SK-N-DZ (cell line): ENCODE measurements around the gene MAGEA9B.
"Not testable (repeated sequence)": the region's sequence is repeated elsewhere in the genome, so short reads cannot be mapped to it uniquely, and the experiment has no call there.

Experiments used
- DNase-seq: peaks from one replicate; pipeline ENCODE4 v3.0.0-alpha.2; 2015; ENCODE audit warnings: low spot score

MAGEA9B gene

GRCh38 chrX:149572743-149573142 lies 14.5 kb downstream of the MAGEA9B start:
- no peak for DNase-seq

- peak; percentile 15 for DNase-seq
These were observed 15.5 kb downstream of the MAGEA9B start for GRCh38 chrX:149571770-149572169.

- no peak for DNase-seq
These were observed 16.6 kb downstream of the MAGEA9B start for GRCh38 chrX:149570668-149571067.

- DNase-seq: no peak
These were observed 17.5 kb downstream of the MAGEA9B start for GRCh38 chrX:149569770-149570169.

- DNase-seq: no peak
These were observed 18.5 kb downstream of the MAGEA9B start for GRCh38 chrX:149568701-149569296.

- DNase-seq: no peak
These were observed 19.4 kb downstream of the MAGEA9B start for GRCh38 chrX:149567621-149568417.

GRCh38 chrX:149563359-149563758 lies 23.9 kb downstream of the MAGEA9B start:
- no peak for DNase-seq

GRCh38 chrX:149555251-149555650 lies 32.0 kb downstream of the MAGEA9B start:
- not testable (repeated sequence) for DNase-seq

- not testable (repeated sequence) for DNase-seq
These were observed 35.4 kb downstream of the MAGEA9B start for GRCh38 chrX:149551939-149552248.

GRCh38 chrX:149551245-149551938 lies 35.9 kb downstream of the MAGEA9B start:
- not testable (repeated sequence) for DNase-seq

GRCh38 chrX:149550454-149550853 lies 36.8 kb downstream of the MAGEA9B start:
- not testable (repeated sequence) for DNase-seq

- DNase-seq: not testable (repeated sequence)
These were observed 37.6 kb downstream of the MAGEA9B start, which contains the start of gene HSFX3 for GRCh38 chrX:149549701-149550100. Gene HSFX3 (minus strand): TSS chrX:149549924. CDS start chrX:149549852, 72 bp downstream.

- DNase-seq: not testable (repeated sequence)
These were observed 39.5 kb downstream of the MAGEA9B start for GRCh38 chrX:149547782-149548181.

- DNase-seq: not testable (repeated sequence)
These were observed 40.3 kb downstream of the MAGEA9B start for GRCh38 chrX:149546962-149547361.

GRCh38 chrX:149545545-149546543 lies 41.4 kb downstream of the MAGEA9B start:
- not testable (repeated sequence) for DNase-seq

- no peak for DNase-seq
These were observed 45.7 kb downstream of the MAGEA9B start for GRCh38 chrX:149541521-149542047.

GRCh38 chrX:149540621-149541520 lies 46.4 kb downstream of the MAGEA9B start, which contains the start of gene EOLA1:
Gene EOLA1 (plus strand): TSS chrX:149541012. CDS start chrX:149545631, 4,619 bp downstream.
- peak; percentile 95 for DNase-seq

- peak; percentile 79 for DNase-seq
These were observed 47.1 kb downstream of the MAGEA9B start for GRCh38 chrX:149540131-149540620.
